Measurements from ENCODE around the gene SCN7A. TPM values are rescaled to one million over a fixed set of nuclear protein-coding genes. Genes with fewer than 3 reads are reported as not detected.

The SCN7A gene
- total and polyA plus RNA-seq, 2 of the 4 experiments (the other 2 are of a cell fraction) = 0.39 to 0.90 TPM

- Histone ChIP-seq H3K4ac (ENCODE audit: low read depth, low read length) (peak overlapping the region; percentile 59), H2BK15ac (ENCODE audit: low read depth, low read length) (no peak overlapping the region; the same call in 1 of the 3 replicates), H3K9ac (ENCODE audit: low read depth, low read length) (peak overlapping the region; percentile 65), H3K56ac (ENCODE audit: extremely low read depth, insufficient read depth, low read length) (peak overlapping the region; percentile 56; the same call in 1 of the 2 replicates), H3K14ac (replicated peaks; ENCODE audit: low read depth, low read length) (peak overlapping the region; percentile 14), H3K27me3 (ENCODE audit: control insufficient read depth, insufficient read depth, low read length) (no peaks in the 10 kb centered on the region), H3K9me1 (ENCODE audit: insufficient read depth, low read length) (no peaks in the 10 kb centered on the region; the same call in 1 of the 2 replicates), H3K18ac (ENCODE audit: low read depth, low read length) (peak overlapping the region; percentile 30; the same call in 1 of the 2 replicates), H3K4me2 (ENCODE audit: low read depth, low read length) (peak overlapping the region; percentile 84), H2BK20ac (ENCODE audit: low read depth, low read length) (peak overlapping the region; percentile 31; the same call in 1 of the 2 replicates), H3K23ac (ENCODE audit: low read depth, low read length) (peak overlapping the region; percentile 88), H4K5ac (ENCODE audit: low read depth, low read length) (peak overlapping the region; percentile 5; the same call in 1 of the 2 replicates), H3K27ac (ENCODE audit: insufficient read depth, low read length) (peak overlapping the region; percentile 45), H3K4me1 (ENCODE audit: control insufficient read depth, insufficient read depth, low read length) (peaks cover 7% of the 10 kb centered on the region), H2AK9ac (replicated peaks; ENCODE audit: low read depth, low read length, poor library complexity) (peak overlapping the region; percentile 84), H2BK5ac (ENCODE audit: low read depth, low read length, poor library complexity, severe bottlenecking) (peak overlapping the region; percentile 53), H3K9me3 (ENCODE audit: control insufficient read depth, insufficient read depth, low read length) (no peaks in the 10 kb centered on the region), H3K79me1 (ENCODE audit: low read depth in 1 of 2, low read length in 2 of 2) (peaks cover 7 to 21% of the 10 kb centered on the region in 2 experiments), H2BK120ac (ENCODE audit: low read depth, low read length) (peak overlapping the region; percentile 7), H3K4me3 (ENCODE audit: insufficient read depth, low read depth, low read length) (peak overlapping the region; percentile 77), H3K36me3 (ENCODE audit: control insufficient read depth, insufficient read depth, low read length) (no peaks in the 10 kb centered on the region), H4K8ac (ENCODE audit: low read depth in 2 of 2, low read length in 2 of 2) (peak overlapping the region in 1 of 2 experiments; percentile 22; a peak in 1 of 4 replicates), H2AFZ (replicated peaks; ENCODE audit: low read length, poor library complexity) (peak overlapping the region; percentile 97), H4K91ac (ENCODE audit: insufficient read depth, low read depth, low read length) (peak overlapping the region; percentile 20; the same call in 1 of the 2 replicates), H2AK5ac (ENCODE audit: low read depth, low read length) (no peak overlapping the region), H4K20me1 (ENCODE audit: insufficient read depth, low read length) (no peaks in the 10 kb centered on the region)
- dilution Hi-C loops (cut with HindIII; ENCODE audit: low sequenced_read_pairs, unreplicated experiment) = no loop called here
- DNase-seq (peak; percentile 30), ATAC-seq (ENCODE audit: low read depth) (peak; percentile 4; the same call in 1 of the 2 replicates)
- intact Hi-C loops (cut with micrococcal nuclease) = loop anchor here (5.0 kb wide), 1 partner anchor 37 kb away; no protein-coding TSS in a partner anchor
- 0% methylated on average over 5 of the region's 17 CpGs; no CpG with 5 or more reads in 1 of the 2 experiments for WGBS, 2 experiments (ENCODE audit: extremely low coverage in 2 of 2, insufficient read length in 1 of 2)
- ChIA-PET POLR2A (ENCODE audit: unreplicated experiment) (no interaction called here), CTCF (interaction anchor here (0.6 to 0.7 kb wide), 2 partner anchors 14 to 68 kb away, joined by 3 read pairs; no protein-coding TSS in a partner anchor)
- in situ Hi-C loops (cut with MboI; ENCODE audit: low sequenced_read_pairs) = no loop called here
- TSS peak; percentile 64 for BruUV-seq (replicated peaks)
- TF ChIP-seq FOS (IDR thresholded peaks at IDR 0.05; ENCODE audit: low read depth, low read length) (no peak), POLR2A (IDR thresholded peaks at IDR 0.05; ENCODE audit: low read depth, low read length) (no peak), ELK1 (IDR thresholded peaks at IDR 0.05; ENCODE audit: borderline replicate concordance, low read depth, low read length) (no peak), MXI1 (IDR thresholded peaks at IDR 0.05; ENCODE audit: borderline replicate concordance, low read depth, low read length) (no peak), RAD21 (IDR thresholded peaks at IDR 0.05; ENCODE audit: low read length) (no peak), RCOR1 (IDR thresholded peaks at IDR 0.05; ENCODE audit: insufficient replicate concordance, low read length) (no peak), RFX5 (IDR thresholded peaks at IDR 0.05; ENCODE audit: low read depth, low read length) (no peak), SMC3 (IDR thresholded peaks at IDR 0.05; ENCODE audit: low read depth, low read length) (no peak), NFE2L2 (IDR thresholded peaks at IDR 0.05; ENCODE audit: low read depth, low read length) (no peak), BHLHE40 (IDR thresholded peaks at IDR 0.05; ENCODE audit: low read depth, low read length) (no peak), MAFK (IDR thresholded peaks at IDR 0.05; ENCODE audit: low read depth, low read length) (no peak), CEBPB (IDR thresholded peaks at IDR 0.05; ENCODE audit: low read depth, low read length) (no peak), CHD1 (IDR thresholded peaks at IDR 0.05; ENCODE audit: low read depth, low read length) (no peak)
- TF ChIP-seq, protein P1, sequence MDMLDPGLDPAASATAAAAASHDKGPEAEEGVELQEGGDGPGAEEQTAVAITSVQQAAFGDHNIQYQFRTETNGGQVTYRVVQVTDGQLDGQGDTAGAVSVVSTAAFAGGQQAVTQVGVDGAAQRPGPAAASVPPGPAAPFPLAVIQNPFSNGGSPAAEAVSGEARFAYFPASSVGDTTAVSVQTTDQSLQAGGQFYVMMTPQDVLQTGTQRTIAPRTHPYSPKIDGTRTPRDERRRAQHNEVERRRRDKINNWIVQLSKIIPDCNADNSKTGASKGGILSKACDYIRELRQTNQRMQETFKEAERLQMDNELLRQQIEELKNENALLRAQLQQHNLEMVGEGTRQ (IDR thresholded peaks at IDR 0.05; ENCODE audit: low read depth, low read length) = no peak
- TF ChIP-seq, protein P2, sequence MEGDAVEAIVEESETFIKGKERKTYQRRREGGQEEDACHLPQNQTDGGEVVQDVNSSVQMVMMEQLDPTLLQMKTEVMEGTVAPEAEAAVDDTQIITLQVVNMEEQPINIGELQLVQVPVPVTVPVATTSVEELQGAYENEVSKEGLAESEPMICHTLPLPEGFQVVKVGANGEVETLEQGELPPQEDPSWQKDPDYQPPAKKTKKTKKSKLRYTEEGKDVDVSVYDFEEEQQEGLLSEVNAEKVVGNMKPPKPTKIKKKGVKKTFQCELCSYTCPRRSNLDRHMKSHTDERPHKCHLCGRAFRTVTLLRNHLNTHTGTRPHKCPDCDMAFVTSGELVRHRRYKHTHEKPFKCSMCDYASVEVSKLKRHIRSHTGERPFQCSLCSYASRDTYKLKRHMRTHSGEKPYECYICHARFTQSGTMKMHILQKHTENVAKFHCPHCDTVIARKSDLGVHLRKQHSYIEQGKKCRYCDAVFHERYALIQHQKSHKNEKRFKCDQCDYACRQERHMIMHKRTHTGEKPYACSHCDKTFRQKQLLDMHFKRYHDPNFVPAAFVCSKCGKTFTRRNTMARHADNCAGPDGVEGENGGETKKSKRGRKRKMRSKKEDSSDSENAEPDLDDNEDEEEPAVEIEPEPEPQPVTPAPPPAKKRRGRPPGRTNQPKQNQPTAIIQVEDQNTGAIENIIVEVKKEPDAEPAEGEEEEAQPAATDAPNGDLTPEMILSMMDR (conservative IDR thresholded peaks at IDR 0.05; ENCODE audit: low read depth, low read length) = no peak
Measured at GRCh38 chr2:166375195-166375735, 118.8 kb downstream of the SCN7A start.
